ENCODE measurements around the gene TMEM109. TPM values are rescaled to one million over a fixed set of nuclear protein-coding genes. Genes with fewer than 3 reads are reported as not detected.

Gene TMEM109
- polyA plus RNA-seq, 2 of the 4 experiments (the other 2 are of a cell fraction) = 40.9 to 93.0 TPM

DNA sequence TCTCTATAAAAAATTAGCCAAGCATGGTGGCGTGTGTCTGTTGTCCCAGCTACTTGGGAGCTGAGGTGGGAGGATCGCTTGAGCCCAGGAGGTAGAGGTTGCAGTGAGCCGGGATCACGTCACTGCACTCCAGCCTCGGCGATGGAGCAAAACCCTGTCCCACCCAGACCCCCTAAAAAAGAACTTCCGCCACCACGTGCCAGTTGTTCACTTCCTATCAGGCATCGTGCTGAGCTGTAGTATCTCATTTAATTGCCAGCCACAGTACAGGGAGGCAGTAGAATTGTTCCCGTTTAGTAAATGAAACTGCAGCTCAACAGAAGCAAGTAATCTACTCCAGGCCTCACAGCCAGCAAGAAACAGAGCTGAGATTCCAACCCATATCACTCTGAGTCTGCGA is 7.3 kb downstream of the TMEM109 start:
- ATAC-seq = no peak
- no peak overlapping the region for H3K27ac ChIP-seq
- WGBS (ENCODE audit: missing lambda C conversion rate) = 89% methylated on average over 11 of the region's 11 CpGs
- no peak for FAIRE-seq
- no peaks in the 10 kb centered on the region for H3K9me3 ChIP-seq
- no peak overlapping the region for H3K4me2 ChIP-seq
- peaks cover 32% of the 10 kb centered on the region for H3K4me1 ChIP-seq
- POLR2A ChIA-PET = no interaction called here
- CTCF ChIA-PET = interaction anchor here (0.9 to 3.8 kb wide), 4 partner anchors 12 to 159 kb away, joined by 3 to 11 read pairs (median 6); no protein-coding TSS in a partner anchor
- no peak overlapping the region for H3K4me3 ChIP-seq
- no peak for DNase-seq (ENCODE audit: low read depth in 1 of 2, low spot score in 1 of 2)
- TF ChIP-seq MAZ (IDR thresholded peaks at IDR 0.05; ENCODE audit: borderline replicate concordance, low read depth, low read length) (no peak), EP300 (IDR thresholded peaks at IDR 0.05) (no peak), HOXB5 (CRISPR knock-in tag; IDR thresholded peaks at IDR 0.05) (no peak), RAD21 (conservative IDR thresholded peaks at IDR 0.05 in 1 of 2, IDR thresholded peaks at IDR 0.05 in 1 of 2) (no peak), POLR2AphosphoS2 (conservative IDR thresholded peaks at IDR 0.05; ENCODE audit: low read length) (no peak), EHF (CRISPR knock-in tag; IDR thresholded peaks at IDR 0.05) (no peak), KDM1A (IDR thresholded peaks at IDR 0.05; ENCODE audit: low read depth) (no peak), RARB (CRISPR knock-in tag; IDR thresholded peaks at IDR 0.05) (no peak), CHD4 (IDR thresholded peaks at IDR 0.05; ENCODE audit: borderline replicate concordance) (no peak), BHLHE40 (IDR thresholded peaks at IDR 0.05; ENCODE audit: low read depth, low read length) (no peak), HDAC2 (IDR thresholded peaks at IDR 0.05) (no peak), FOSB (CRISPR knock-in tag; IDR thresholded peaks at IDR 0.05) (no peak), ZC3H11A (IDR thresholded peaks at IDR 0.05) (no peak), RNF2 (IDR thresholded peaks at IDR 0.05; ENCODE audit: borderline replicate concordance, low read depth) (no peak), GATA3 (IDR thresholded peaks at IDR 0.05; ENCODE audit: borderline replicate concordance) (no peak)
- TF ChIP-seq, protein P1, sequence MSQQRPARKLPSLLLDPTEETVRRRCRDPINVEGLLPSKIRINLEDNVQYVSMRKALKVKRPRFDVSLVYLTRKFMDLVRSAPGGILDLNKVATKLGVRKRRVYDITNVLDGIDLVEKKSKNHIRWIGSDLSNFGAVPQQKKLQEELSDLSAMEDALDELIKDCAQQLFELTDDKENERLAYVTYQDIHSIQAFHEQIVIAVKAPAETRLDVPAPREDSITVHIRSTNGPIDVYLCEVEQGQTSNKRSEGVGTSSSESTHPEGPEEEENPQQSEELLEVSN (IDR thresholded peaks at IDR 0.05; ENCODE audit: borderline replicate concordance, low read depth) = no peak
- TF ChIP-seq, protein P2, sequence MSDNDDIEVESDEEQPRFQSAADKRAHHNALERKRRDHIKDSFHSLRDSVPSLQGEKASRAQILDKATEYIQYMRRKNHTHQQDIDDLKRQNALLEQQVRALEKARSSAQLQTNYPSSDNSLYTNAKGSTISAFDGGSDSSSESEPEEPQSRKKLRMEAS (IDR thresholded peaks at IDR 0.05) = no peak
- TF ChIP-seq, protein P3, sequence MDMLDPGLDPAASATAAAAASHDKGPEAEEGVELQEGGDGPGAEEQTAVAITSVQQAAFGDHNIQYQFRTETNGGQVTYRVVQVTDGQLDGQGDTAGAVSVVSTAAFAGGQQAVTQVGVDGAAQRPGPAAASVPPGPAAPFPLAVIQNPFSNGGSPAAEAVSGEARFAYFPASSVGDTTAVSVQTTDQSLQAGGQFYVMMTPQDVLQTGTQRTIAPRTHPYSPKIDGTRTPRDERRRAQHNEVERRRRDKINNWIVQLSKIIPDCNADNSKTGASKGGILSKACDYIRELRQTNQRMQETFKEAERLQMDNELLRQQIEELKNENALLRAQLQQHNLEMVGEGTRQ (IDR thresholded peaks at IDR 0.05) = no peak
- TF ChIP-seq, protein P4, sequence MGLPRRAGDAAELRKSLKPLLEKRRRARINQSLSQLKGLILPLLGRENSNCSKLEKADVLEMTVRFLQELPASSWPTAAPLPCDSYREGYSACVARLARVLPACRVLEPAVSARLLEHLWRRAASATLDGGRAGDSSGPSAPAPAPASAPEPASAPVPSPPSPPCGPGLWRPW (IDR thresholded peaks at IDR 0.05) = no peak
- TF ChIP-seq, protein P5, sequence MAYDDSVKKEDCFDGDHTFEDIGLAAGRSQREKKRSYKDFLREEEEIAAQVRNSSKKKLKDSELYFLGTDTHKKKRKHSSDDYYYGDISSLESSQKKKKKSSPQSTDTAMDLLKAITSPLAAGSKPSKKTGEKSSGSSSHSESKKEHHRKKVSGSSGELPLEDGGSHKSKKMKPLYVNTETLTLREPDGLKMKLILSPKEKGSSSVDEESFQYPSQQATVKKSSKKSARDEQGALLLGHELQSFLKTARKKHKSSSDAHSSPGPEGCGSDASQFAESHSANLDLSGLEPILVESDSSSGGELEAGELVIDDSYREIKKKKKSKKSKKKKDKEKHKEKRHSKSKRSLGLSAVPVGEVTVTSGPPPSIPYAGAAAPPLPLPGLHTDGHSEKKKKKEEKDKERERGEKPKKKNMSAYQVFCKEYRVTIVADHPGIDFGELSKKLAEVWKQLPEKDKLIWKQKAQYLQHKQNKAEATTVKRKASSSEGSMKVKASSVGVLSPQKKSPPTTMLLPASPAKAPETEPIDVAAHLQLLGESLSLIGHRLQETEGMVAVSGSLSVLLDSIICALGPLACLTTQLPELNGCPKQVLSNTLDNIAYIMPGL (CRISPR knock-in tag; IDR thresholded peaks at IDR 0.05; ENCODE audit: borderline replicate concordance) = no peak

DNA sequence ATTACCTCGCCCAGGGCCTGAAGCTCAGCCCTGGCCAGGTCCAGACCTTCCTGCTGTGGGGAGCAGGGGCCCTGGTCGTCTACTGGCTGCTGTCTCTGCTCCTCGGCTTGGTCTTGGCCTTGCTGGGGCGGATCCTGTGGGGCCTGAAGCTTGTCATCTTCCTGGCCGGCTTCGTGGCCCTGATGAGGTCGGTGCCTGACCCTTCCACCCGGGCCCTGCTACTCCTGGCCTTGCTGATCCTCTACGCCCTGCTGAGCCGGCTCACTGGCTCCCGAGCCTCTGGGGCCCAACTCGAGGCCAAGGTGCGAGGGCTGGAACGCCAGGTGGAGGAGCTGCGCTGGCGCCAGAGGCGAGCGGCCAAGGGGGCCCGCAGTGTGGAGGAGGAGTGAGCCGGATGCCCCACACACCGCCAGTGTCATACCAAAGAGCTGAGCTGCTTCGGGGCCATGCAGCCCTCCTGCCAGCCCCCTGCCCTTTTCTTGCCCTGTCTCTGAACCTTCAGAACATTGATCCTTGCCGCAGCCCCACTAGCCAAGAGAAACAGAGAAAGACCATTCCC is 7.9 kb downstream of the TMEM109 start:
- DNase-seq (ENCODE audit: low read depth in 1 of 2, low spot score in 1 of 2) = no peak
- Histone ChIP-seq H3K4me3 (no peak overlapping the region), H3K27ac (no peak overlapping the region), H3K4me1 (peaks cover 33% of the 10 kb centered on the region), H3K9me3 (no peaks in the 10 kb centered on the region), H3K4me2 (no peak overlapping the region)
- no peak for FAIRE-seq
- no peak for ATAC-seq
- TF ChIP-seq, protein P3 (IDR thresholded peaks at IDR 0.05) = no peak
- no peak for TF ChIP-seq MAFK (IDR thresholded peaks at IDR 0.05; ENCODE audit: partially characterized antibody)
- TF ChIP-seq ZNF302 (CRISPR knock-in tag; IDR thresholded peaks at IDR 0.05) = no peak
- TF ChIP-seq, protein P6, sequence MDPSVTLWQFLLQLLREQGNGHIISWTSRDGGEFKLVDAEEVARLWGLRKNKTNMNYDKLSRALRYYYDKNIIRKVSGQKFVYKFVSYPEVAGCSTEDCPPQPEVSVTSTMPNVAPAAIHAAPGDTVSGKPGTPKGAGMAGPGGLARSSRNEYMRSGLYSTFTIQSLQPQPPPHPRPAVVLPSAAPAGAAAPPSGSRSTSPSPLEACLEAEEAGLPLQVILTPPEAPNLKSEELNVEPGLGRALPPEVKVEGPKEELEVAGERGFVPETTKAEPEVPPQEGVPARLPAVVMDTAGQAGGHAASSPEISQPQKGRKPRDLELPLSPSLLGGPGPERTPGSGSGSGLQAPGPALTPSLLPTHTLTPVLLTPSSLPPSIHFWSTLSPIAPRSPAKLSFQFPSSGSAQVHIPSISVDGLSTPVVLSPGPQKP (IDR thresholded peaks at IDR 0.05; ENCODE audit: low read depth, low read length) = no peak
- TF ChIP-seq MAZ (IDR thresholded peaks at IDR 0.05; ENCODE audit: borderline replicate concordance, low read depth, low read length) = no peak
- no peak for TF ChIP-seq ZSCAN20 (CRISPR knock-in tag; IDR thresholded peaks at IDR 0.05)
- TF ChIP-seq KDM5A (IDR thresholded peaks at IDR 0.05) = no peak
- TF ChIP-seq FOXS1 (CRISPR knock-in tag; IDR thresholded peaks at IDR 0.05) = no peak
- no peak for TF ChIP-seq TFCP2L1 (CRISPR knock-in tag; IDR thresholded peaks at IDR 0.05)
- no peak for TF ChIP-seq EP300 (IDR thresholded peaks at IDR 0.05)
- no peak for TF ChIP-seq EHMT2 (IDR thresholded peaks at IDR 0.05; ENCODE audit: low read depth)
- TF ChIP-seq CBX8 (IDR thresholded peaks at IDR 0.05) = no peak
- TF ChIP-seq GATA3 (IDR thresholded peaks at IDR 0.05; ENCODE audit: borderline replicate concordance) = no peak
- POLR2A ChIA-PET = no interaction called here
- 93% methylated on average over 23 of the region's 23 CpGs for WGBS (ENCODE audit: missing lambda C conversion rate)
- CTCF ChIA-PET = interaction anchor here (0.9 to 3.8 kb wide), 4 partner anchors 12 to 158 kb away, joined by 3 to 11 read pairs (median 6); no protein-coding TSS in a partner anchor
